SK-N-MC (cell line): Measurements from ENCODE around the gene UBR3.

Source experiments
- EZH2 ChIP-seq: fragments of 200-600 bp; sonication (generic); IDR thresholded peaks from one replicate; pipeline ENCODE4 v1.6.1; 2017; ENCODE audit warnings: antibody characterized with exemption
- FOXP2 ChIP-seq: optimal IDR thresholded peaks from 2 replicates; pipeline ENCODE3; 2011; ENCODE audit warnings: mild to moderate bottlenecking, moderate library complexity; ENCODE audit not compliant: insufficient read depth; ENCODE audit errors: extremely low read length, control extremely low read depth
- POLR2AphosphoS5 ChIP-seq: IDR thresholded peaks from 2 replicates; pipeline ENCODE4 v1.6.1; 2012; ENCODE audit warnings: mild to moderate bottlenecking, low read depth, low read length, borderline replicate concordance

DNA sequence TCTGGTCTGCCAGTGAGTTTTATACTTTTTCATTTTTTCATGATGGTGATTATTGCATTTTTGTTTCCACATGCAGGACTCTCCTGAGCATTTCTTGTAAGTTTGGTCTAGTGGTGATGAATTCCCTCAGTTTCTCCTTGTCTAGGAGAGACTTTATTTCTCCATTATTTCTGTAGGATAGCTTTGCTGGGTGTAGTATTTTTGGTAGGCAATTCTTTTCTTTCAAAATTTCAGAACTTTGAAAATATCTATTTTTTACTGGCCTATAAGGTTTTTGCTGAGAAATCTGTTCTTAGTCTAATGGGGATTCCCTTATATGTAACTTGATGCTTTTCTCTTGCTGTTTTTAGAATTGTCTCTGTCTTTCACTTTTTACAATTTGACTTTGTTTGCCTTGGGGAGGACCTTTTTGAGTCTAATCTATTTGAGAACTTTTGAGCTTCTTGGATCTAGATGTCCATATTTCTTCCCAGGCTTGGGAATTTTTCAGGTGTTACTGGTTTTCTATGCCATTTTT, 149.1 kb downstream of the UBR3 start:
- TF ChIP-seq POLR2AphosphoS5 (no peak), EZH2 (no peak), FOXP2 (no peak)
